Measurements from ENCODE around the gene CLNK.

The CLNK gene

GRCh38 chr4:10506077-10506476, 178.5 kb downstream of the CLNK start:
- no peak for DNase-seq (ENCODE audit: low read depth)
- TF ChIP-seq CTCF (conservative IDR thresholded peaks at IDR 0.05; ENCODE audit: control insufficient read depth, insufficient read depth, low read depth, low read length) = no peak
- H3K4me3 ChIP-seq (ENCODE audit: control insufficient read depth, low read depth, low read length) = no peak overlapping the region

- H3K4me3 ChIP-seq (ENCODE audit: control insufficient read depth, low read depth, low read length) = no peak overlapping the region
- no peak for DNase-seq (ENCODE audit: low read depth)
- no peak for TF ChIP-seq CTCF (conservative IDR thresholded peaks at IDR 0.05; ENCODE audit: control insufficient read depth, insufficient read depth, low read depth, low read length)
Measured at GRCh38 chr4:10504570-10505179, 179.9 kb downstream of the CLNK start.

- no peak for TF ChIP-seq CTCF (conservative IDR thresholded peaks at IDR 0.05; ENCODE audit: control insufficient read depth, insufficient read depth, low read depth, low read length)
- H3K4me3 ChIP-seq (ENCODE audit: control insufficient read depth, low read depth, low read length) = no peak overlapping the region
- no peak for DNase-seq (ENCODE audit: low read depth)
Measured at GRCh38 chr4:10502717-10503116, 181.9 kb downstream of the CLNK start.

GRCh38 chr4:10500776-10501175, 183.8 kb downstream of the CLNK start:
- no peak for TF ChIP-seq CTCF (conservative IDR thresholded peaks at IDR 0.05; ENCODE audit: control insufficient read depth, insufficient read depth, low read depth, low read length)
- DNase-seq (ENCODE audit: low read depth) = no peak
- H3K4me3 ChIP-seq (ENCODE audit: control insufficient read depth, low read depth, low read length) = no peak overlapping the region

GRCh38 chr4:10496200-10496599, 188.4 kb downstream of the CLNK start:
- DNase-seq (ENCODE audit: low read depth) = no peak
- H3K4me3 ChIP-seq (ENCODE audit: control insufficient read depth, low read depth, low read length) = no peak overlapping the region
- TF ChIP-seq CTCF (conservative IDR thresholded peaks at IDR 0.05; ENCODE audit: control insufficient read depth, insufficient read depth, low read depth, low read length) = no peak

GRCh38 chr4:10495651-10496050, 188.9 kb downstream of the CLNK start:
- no peak for DNase-seq (ENCODE audit: low read depth)
- no peak for TF ChIP-seq CTCF (conservative IDR thresholded peaks at IDR 0.05; ENCODE audit: control insufficient read depth, insufficient read depth, low read depth, low read length)
- H3K4me3 ChIP-seq (ENCODE audit: control insufficient read depth, low read depth, low read length) = no peak overlapping the region

GRCh38 chr4:10492464-10492863, 192.1 kb downstream of the CLNK start:
- no peak for TF ChIP-seq CTCF (conservative IDR thresholded peaks at IDR 0.05; ENCODE audit: control insufficient read depth, insufficient read depth, low read depth, low read length)
- no peak for DNase-seq (ENCODE audit: low read depth)
- H3K4me3 ChIP-seq (ENCODE audit: control insufficient read depth, low read depth, low read length) = no peak overlapping the region
